Subcutaneous adipose tissue (tissue), 4 donors: ENCODE measurements around the gene CCDC154. TPM values are rescaled to one million over a fixed set of nuclear protein-coding genes. Genes with fewer than 3 reads are reported as not detected.

ENCODE experiments used
- total RNA-seq, 4 donors: library from RNA; depleted of rRNA; stranded (reverse); fragments of >200 nt; gene quantifications; one replicate each; pipeline ENCODE4 v1.1.0, GENCODE V29; 2016
- TF ChIP-seq, protein P1 (sequence below): fragments of 450-650 bp; IDR thresholded peaks from one replicate; pipeline ENCODE4 v1.5.1; 2016; ENCODE audit warnings: low read depth, mild to moderate bottlenecking, control low read depth, antibody characterized with exemption, moderate library complexity

The CCDC154 gene
- total RNA-seq, 4 donors from 2014 or later = 0.22 to 0.38 TPM; not detected in 2

DNA sequence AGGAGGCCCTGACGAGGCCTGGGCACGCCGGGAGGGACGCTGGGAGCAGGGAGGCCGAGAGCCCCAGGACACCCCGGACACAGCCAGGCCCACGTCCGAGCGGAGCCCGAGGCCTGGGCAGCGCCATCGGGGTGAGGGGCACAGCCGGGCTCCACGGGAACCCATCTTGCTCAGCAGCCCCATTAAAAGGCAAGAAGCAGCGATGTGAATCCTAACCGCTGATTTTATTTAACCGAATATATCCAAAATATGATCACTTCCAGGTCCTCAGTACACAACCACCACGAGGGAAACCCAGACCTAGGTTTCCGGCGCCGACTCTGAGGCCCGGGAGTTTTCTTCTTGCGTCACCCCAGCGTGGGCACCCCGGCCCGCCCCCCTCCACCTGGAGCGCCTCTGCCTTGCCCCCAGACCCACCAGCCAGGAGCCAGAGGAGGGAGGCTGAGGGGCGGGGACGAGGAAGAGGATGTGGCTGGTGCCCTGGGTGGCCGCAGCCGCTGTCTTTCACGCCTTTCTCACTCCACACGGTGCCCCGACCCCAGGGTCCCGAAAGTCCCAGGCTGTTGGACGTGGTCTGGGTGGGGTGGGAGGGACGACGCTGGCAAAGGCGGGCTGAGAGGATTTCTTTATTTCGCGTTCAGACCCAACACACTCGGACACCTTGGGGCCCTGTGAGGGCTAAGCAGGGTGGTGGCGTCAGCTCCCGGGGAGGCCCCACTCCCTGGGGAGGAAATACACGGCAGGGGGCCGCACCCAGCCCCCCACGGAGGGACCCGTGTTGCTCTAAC, 568 bp upstream of the CCDC154 start:
- TF ChIP-seq, protein P1, sequence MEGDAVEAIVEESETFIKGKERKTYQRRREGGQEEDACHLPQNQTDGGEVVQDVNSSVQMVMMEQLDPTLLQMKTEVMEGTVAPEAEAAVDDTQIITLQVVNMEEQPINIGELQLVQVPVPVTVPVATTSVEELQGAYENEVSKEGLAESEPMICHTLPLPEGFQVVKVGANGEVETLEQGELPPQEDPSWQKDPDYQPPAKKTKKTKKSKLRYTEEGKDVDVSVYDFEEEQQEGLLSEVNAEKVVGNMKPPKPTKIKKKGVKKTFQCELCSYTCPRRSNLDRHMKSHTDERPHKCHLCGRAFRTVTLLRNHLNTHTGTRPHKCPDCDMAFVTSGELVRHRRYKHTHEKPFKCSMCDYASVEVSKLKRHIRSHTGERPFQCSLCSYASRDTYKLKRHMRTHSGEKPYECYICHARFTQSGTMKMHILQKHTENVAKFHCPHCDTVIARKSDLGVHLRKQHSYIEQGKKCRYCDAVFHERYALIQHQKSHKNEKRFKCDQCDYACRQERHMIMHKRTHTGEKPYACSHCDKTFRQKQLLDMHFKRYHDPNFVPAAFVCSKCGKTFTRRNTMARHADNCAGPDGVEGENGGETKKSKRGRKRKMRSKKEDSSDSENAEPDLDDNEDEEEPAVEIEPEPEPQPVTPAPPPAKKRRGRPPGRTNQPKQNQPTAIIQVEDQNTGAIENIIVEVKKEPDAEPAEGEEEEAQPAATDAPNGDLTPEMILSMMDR = no peak

DNA sequence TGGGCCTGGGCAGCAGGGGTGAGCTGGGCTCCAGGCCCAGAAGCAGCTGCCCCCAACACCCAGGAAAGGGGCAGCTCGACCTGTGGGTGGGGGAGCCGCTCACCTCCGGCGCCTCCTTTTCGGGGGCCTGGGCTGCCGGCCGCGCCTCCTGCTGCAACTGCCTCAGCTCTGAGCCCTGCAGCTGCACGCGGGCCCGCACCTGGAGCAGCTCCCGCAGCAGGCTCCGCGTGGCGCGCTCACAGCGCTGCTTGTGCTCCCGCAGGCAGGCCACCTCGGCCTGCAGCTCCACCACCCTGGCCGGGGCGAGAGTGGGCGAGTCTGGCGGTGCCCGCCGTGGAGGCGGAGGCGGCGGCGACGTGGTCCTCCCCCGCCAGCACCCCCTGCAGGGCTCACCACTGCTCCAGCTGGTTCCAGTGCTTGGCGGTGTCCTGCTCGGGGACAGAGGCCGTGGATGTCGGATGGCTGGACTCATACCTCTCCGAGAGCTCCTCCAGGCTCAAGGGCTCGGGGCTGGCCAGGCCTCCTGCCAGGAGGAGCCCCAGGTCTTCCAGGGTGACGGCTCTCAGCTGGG, 868 bp downstream of the CCDC154 start:
- TF ChIP-seq, protein P1 = no peak

DNA sequence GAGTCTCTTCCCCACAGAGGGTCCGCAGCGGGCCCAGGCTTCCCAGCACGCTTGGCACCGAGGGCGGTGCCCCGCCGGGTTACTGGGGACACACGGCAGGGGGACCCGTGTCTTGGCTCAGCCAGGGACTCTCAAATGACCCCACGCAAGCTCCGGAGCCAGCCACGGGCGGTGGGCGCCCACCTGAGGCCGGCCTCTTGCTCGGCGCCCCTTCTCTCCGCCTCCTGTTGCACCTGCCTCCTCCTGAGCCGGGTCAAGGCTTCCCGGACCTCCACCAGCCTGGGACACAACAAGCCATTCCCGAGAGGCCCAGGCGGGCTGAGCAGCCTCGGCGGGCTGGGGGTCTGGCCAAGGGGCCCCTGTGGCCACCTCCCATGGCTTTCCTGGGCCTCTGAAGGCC, 1.7 kb downstream of the CCDC154 start:
- TF ChIP-seq, protein P1 = no peak

DNA sequence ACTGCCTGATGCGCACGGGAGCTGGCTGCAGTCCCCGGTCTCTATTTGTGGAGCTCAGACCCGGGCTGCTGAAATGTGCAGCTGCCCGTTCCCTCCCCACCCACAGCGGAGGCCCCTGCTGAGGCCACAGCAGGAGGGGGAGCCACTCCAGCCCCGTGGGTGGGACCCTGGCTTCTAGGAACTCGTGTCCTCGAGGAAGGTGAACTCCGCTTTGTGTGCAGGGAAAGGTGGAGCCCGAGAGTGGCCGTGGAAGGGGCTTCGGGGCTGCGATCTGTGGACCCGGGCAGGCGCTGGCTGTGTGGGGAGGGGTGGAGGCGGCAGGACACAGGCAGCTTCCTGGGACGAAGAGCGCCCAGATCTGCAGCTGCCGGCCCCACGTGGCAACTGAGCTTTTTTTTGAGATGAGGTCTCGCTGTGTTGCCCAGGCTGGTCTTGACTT, 2.9 kb downstream of the CCDC154 start:
- TF ChIP-seq, protein P1 = no peak

DNA sequence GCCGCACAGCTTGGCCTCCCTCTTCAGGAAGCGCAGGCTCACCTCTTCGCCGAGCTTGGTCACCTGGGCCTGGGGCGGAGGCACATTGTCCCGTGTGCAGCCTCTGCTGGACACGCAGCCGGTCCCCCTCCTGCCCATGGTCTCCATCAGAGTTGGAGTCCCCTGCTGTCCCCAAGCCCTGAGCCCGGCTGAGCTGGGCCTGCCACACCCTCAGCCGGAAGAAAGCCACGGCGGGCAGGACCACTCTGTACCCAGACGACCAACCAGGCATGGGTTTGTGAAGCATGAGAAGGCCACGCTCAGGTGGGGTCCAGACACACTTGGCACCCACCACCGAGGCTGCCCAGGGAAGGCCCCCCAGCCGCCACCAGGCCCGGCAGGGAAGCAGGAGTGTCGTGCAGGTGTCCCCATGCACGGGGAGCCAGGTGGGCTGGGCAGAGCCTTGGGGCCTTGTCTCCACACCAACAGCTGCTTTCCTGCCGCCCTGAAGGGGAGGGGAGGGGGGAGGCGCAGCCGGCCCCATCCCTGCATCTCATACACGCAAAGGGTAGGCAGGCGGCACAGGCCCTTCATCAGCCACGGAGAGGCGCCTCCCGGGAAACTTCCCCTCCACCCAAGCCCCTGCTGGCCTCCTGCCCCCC, 5.2 kb downstream of the CCDC154 start:
- TF ChIP-seq, protein P1 = no peak

DNA sequence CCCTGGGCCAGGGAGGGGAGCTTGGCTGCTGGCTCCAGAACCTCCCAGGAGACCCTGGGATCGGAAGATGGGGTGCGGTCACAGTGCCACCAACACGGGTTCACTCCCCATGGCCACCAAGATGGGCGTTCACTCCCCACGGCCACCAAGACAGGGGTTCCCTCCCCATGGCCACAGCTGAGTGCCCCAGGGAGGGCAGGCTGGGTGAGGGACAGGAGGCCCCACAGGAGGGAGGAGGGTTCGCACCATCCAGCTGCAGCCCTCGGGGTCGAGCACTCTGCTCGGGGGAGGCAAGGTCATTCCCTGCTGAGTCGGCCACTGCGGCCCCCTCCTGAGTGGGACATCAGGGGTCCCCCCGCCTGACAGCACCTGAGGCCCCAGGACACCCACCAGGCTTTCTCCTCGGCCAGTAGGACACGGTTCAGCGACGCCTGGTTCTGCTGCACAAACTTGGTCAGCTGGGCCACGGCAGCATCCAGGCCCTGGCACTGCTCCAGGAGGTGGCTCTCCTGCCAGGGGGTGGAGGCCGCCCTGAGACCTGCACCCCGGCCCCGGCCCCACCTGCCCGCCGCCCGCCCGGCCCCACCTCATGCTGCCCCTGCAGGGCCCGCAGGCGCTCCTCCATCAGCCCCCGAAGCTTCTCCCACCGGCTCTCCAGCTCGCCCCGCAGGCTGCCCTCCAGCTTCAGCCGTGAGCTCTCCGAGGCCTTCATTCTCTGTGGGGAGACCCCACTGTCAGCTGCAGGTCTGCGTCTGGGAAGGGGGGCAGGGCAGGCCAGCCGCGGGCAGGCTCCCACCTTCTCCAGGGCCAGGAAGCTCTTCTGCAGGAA, 5.9 kb downstream of the CCDC154 start:
- TF ChIP-seq, protein P1 = no peak
